Stomach (tissue), 4 donors: ENCODE measurements around the gene MRPL2.

Experiments used
- CTCF ChIP-seq, 7 experiments: fragments of 450-650 bp in 4 of 7; fragments of 200-600 bp in 3 of 7; sonication (generic) in 3 of 7; IDR thresholded peaks; one replicate each; pipeline ENCODE4 v1.5.1; 2016 to 2019; ENCODE audit warnings: antibody characterized with exemption in 7 of 7, control low read depth in 2 of 7, mild to moderate bottlenecking in 1 of 7
- EP300 ChIP-seq: sonication (generic); formaldehyde crosslinking; IDR thresholded peaks from one replicate; pipeline ENCODE4 v1.6.1; 2017; ENCODE audit warnings: antibody characterized with exemption
- POLR2A ChIP-seq, 4 donors: fragments of 450-650 bp; IDR thresholded peaks; one replicate each; pipeline ENCODE4 v1.6.1; 2016; ENCODE audit warnings: antibody characterized with exemption in 4 of 4, control low read depth in 2 of 4, mild to moderate bottlenecking in 1 of 4, moderate library complexity in 1 of 4
- POLR2AphosphoS5 ChIP-seq, 3 donors: sonication (generic); formaldehyde crosslinking; IDR thresholded peaks; one replicate each; pipeline ENCODE4 v1.6.1; 2016; ENCODE audit warnings: antibody characterized with exemption in 3 of 3

- TF ChIP-seq CTCF (IDR thresholded peaks at IDR 0.05) (no peak), EP300 (no peak), POLR2A (IDR thresholded peaks at IDR 0.05) (no peak), POLR2AphosphoS5 (IDR thresholded peaks at IDR 0.05) (no peak)
Observed at GRCh38 chr6:43096451-43097097, 37.3 kb upstream of the MRPL2 start.
